AG08395 (cell line): ENCODE measurements around the gene SLC6A19.

Experiments used
- DNase-seq: peaks from one replicate; pipeline ENCODE4 v3.0.0; 2012; ENCODE audit warnings: mixed read lengths, low spot score

Gene SLC6A19

GRCh38 chr5:1245905-1246576 is 44.6 kb downstream of the SLC6A19 start:
- no peak for DNase-seq

- peak; percentile 11 for DNase-seq
Observed at GRCh38 chr5:1246711-1247431, 45.5 kb downstream of the SLC6A19 start.

DNA sequence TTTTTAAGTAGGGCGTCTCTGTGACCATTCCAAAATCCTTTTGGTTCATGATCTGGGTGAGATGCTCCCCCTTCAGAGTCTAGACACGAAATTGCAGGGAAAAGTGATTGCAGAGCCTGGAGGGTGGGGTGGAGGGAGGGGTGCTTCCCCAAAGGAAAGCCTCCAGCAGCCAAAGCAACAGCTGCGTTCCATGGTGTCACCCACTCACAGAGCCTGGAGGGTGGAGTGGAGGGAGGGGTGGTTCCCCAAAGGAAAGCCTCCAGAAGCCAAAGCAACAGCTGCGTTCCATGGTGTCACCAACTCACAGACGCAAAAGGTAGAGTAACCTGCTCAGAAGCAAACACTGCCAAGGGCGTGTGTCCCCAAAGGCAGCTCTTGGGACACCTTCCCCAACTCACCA is 46.4 kb downstream of the SLC6A19 start:
- DNase-seq, result no peak

- no peak for DNase-seq
Observed at GRCh38 chr5:1249366-1250280, 48.2 kb downstream of the SLC6A19 start.

- DNase-seq, result no peak
Observed at GRCh38 chr5:1251678-1252580, 50.5 kb downstream of the SLC6A19 start.

DNA sequence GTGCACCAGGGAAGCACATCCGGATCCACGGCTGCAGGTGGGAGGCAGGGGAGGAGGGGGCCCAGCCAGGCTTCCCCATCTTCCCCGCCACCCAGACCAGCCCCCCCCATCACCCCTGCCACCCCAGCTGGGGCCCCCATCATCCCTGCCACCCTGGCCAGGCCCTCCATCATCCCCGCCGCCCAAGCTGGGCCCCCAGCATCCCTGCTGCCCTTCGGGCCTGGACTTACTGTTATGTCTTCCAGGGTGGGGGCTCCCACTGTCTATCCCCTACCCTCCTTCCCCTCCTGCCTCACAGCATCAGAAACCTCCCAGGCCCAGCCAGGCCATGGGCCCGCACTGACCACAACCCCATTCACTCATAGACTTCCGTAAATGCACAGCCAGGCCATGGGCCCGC is 51.3 kb downstream of the SLC6A19 start:
- DNase-seq, result no peak

DNA sequence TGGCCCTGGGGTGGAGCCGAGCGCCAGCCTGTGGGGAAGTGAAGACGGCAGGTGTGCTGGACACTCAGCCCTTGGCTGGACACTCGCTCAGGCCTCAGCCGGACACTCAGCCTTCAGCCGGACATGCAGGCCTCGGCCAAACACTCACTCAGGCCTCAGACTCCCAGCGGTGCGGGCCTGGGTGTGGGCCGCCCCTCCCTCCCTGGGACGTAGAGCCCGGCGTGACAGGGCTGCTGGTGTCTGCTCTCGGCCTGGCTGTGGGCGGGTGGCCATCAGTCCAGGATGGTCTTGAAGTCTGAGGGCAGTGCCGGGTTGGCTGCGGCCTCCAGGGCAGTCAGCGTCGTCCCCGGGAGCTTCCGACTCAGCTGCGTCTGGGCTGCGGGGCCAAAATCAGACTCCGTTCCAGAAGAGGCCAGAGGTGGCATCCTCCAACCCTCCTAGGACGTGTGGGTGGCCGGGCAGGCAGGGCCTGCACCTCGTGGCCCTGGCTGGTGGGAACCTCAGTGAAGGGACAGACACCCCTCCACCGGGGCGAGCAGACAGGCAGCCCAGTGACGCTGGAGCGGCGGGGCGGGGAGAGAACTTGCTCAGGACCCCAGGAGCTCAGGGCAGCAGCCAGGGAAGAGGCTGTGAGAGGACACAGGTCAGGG is 52.2 kb downstream of the SLC6A19 start:
- no peak for DNase-seq

DNA sequence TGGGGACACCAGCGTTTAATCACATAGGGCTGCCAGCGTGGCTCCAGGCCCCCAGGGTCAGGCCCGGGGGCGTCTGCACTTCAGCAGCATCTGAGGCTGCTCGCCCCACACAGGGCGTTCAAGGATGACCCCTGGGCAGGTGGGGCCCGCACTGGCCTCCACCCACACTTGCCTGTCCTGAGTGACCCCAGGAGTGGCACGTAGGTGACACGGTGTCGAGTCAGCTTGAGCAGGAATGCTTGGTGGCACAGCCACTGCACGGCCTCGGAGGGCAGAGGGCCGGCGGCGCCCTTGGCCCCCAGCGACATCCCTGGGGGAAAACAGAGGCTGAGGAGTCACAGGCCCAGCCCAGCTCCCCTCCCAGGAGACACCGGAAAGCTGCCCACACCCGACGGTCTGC is 52.8 kb downstream of the SLC6A19 start:
- DNase-seq, result no peak

DNA sequence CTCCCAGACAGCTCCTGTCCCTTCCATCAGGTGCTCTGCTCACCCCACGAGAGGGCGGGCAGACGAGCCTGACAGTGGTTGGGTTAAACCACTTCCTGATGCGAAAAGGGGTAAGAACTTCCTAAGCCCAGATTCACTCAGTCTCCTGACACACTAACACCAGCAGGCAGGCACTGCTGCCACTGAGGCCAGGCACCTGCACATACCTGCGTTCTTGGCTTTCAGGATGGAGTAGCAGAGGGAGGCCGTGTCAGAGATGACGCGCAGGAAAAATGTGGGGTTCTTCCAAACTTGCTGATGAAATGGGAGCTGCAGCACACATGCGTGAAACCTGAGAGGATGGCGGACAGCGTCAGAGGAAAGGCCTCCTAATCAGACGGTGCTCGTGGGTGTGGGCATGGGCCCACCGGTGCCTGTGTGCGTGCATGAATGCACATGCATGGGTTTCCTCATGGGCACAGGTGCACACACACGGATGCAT is 53.7 kb downstream of the SLC6A19 start:
- no peak for DNase-seq

- DNase-seq, result no peak
Observed at GRCh38 chr5:1256776-1257175, 55.4 kb downstream of the SLC6A19 start.

DNA sequence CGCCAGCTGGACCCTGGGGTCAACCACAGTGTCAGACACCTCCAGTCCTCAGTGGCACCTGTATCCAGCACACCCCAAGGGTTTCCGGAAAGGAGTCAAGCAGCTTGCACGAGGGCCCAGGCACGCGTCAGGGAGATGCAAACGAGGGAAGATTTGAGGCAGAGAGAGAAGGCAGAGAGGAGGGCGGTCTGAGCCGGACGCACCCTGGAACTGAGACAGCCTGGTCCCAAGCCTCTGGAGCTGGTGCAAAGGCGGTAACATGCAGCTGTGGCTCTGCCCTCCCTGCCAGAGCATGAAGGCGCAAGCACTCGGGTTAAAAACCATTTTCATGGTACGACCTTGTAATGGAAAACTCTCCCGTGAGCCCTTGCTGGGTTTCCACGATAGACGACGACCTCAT is 56.0 kb downstream of the SLC6A19 start:
- no peak for DNase-seq

DNA sequence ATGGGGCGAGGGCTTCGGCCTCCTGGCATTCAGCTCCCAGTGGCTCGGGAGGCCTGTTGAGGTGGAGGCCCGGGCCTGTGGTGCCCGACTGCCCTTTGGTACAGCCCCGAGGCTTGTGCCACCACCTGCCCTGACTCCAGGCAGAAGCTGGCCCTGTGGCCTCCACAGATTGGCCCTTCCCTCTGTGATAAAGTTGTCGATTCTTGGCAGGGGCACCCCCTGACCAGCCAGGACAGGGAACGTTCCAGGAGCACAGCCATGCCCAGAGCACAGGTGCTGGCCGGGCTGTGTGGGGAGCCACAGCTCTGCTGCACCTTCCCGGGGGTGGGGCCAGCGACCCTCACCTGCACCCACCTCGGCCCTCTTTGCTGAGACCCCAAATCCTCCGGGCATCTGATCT is 56.4 kb downstream of the SLC6A19 start:
- no peak for DNase-seq

DNA sequence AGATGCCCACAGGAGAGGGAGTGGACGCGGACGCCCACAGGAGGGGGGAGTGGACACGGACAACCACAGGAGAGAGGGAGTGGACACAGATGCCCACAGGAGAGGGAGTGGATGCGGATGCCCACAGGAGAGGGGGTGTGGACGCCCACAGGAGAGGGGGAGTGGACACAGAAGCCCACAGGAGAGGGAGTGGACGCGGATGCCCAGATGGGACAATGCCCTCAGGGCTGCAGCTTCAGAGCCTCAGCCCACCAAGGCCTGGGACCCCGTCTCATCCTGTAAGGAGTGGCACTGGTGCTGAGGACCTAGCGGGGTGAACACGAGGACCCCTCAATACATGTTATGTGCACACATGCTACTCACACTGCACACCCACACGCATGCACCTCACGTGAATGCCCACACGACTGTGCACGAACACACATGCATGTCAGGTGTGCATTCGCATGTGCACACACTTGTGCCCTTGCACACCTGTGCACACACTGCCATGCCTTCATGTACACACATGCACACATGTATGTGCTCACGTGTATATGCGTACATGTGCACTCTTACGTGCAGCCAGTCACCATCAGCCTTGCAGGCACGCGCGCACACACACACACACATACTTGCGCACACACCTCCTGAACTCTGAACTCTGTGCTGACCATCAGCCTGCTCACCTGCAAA is 58.5 kb downstream of the SLC6A19 start:
- DNase-seq, result no peak

- no peak for DNase-seq
Observed at GRCh38 chr5:1261643-1262042, 60.2 kb downstream of the SLC6A19 start.

GRCh38 chr5:1262381-1262780 is 61.0 kb downstream of the SLC6A19 start:
- DNase-seq, result no peak

GRCh38 chr5:1264211-1264610 is 62.8 kb downstream of the SLC6A19 start:
- DNase-seq, result no peak

GRCh38 chr5:1265026-1265425 is 63.6 kb downstream of the SLC6A19 start:
- no peak for DNase-seq

DNA sequence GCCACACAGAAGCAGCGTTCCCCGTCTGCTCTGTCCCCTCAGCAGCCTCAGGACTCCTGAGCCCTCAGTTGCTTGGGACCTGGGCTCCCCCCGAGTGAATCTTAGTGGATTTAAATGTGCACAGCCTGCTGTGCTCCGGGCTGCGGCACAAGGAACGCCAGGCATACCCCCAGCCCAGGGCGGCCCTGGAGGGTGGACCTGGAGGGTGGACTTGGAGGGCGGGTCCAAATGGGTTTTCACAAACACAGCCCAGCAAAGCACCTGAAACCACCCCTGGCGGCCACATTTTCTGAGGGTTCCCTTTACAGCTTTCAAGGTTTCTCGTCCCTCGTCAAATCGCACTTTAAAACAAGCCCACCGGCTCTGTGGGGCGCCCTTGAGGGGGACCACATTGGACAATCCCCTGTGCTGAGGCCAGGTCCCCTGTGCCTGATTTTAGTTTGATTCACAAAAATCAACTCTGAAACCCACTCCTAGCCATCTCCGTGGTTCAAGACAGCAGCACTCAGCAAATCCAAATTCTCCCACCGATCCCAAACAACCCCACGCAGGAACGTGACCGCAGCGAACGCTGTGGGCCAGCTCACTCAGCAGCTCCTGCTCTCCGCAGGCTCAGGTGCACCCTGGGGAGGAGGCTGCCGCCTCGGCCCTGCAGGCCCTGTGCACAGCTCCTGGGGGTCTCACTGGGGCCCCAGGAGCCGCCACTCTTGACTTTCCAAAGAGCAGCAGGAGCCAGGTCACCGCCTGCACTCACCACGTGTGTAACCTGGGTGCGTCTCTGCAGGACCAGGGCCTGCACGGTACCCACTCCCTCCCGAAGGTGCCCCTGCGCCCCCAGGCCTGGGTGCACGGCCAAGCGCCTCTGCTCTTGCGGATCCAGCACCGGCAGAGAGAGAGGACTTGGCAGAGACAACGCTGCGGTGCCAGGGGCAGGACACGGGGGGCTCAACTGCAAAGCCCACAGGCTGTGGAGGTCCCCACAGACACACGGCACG is 64.4 kb downstream of the SLC6A19 start:
- DNase-seq, result no peak

- no peak for DNase-seq
Observed at GRCh38 chr5:1266791-1267190, 65.4 kb downstream of the SLC6A19 start.
